Neural crest cell (in vitro differentiated cells): ENCODE results near the gene CSGALNACT2. TPM values are rescaled to one million over a fixed set of nuclear protein-coding genes. Genes with fewer than 3 reads are reported as not detected.

Source experiments
- DNase-seq: peaks from one replicate; pipeline ENCODE4 v3.0.0; 2021; ENCODE audit warnings: low read depth, mixed read lengths, low spot score
- H3K27ac Mint-ChIP-seq: one replicate; pipeline ENCODE4 v1.8.0; 2021; ENCODE audit warnings: mild to moderate bottlenecking, mixed read lengths; ENCODE audit not compliant: unreplicated experiment
- H3K27me3 Mint-ChIP-seq: 2 replicates; pipeline ENCODE4 v1.8.0; 2021; ENCODE audit warnings: low read depth, mild to moderate bottlenecking, mixed read lengths
- H3K36me3 Mint-ChIP-seq: 2 replicates; pipeline ENCODE4 v1.8.0; 2021; ENCODE audit warnings: low read depth, mild to moderate bottlenecking, mixed read lengths
- H3K4me1 Mint-ChIP-seq: 2 replicates; pipeline ENCODE4 v1.8.0; 2021; ENCODE audit warnings: mixed read lengths
- H3K4me3 Mint-ChIP-seq: one replicate; pipeline ENCODE4 v1.8.0; 2021; ENCODE audit warnings: mild to moderate bottlenecking, mixed read lengths
- H3K9me3 Mint-ChIP-seq: 2 replicates; pipeline ENCODE4 v1.8.0; 2021; ENCODE audit warnings: mixed read lengths
- CTCF ChIP-seq: fragments of 200-600 bp; sonication (generic); conservative IDR thresholded peaks from 2 replicates; pipeline ENCODE4 v1.5.0; 2021; ENCODE audit warnings: antibody characterized with exemption, mild to moderate bottlenecking
- total RNA-seq: library from RNA; stranded (reverse); gene quantifications from 2 replicates; pipeline ENCODE4 v1.2.1, GENCODE V29; 2021

CSGALNACT2 gene
- total RNA-seq, 1 donor from 2014 or later: 14.6 TPM

- Mint-ChIP-seq H3K27me3 (no peaks in the 10 kb centered on the region), H3K4me1 (no peaks in the 10 kb centered on the region), H3K4me3 (no peak overlapping the region), H3K27ac (peak overlapping the region; percentile 5), H3K36me3 (peaks cover 7% of the 10 kb centered on the region), H3K9me3 (peaks cover 3% of the 10 kb centered on the region)
- DNase-seq: no peak
- no peak for TF ChIP-seq CTCF
Measured at GRCh38 chr10:43151371-43151770, 13.1 kb downstream of the CSGALNACT2 start.

- Mint-ChIP-seq H3K4me3 (no peak overlapping the region), H3K9me3 (peaks cover under 1% of the 10 kb centered on the region), H3K27me3 (no peaks in the 10 kb centered on the region), H3K4me1 (peaks cover 7% of the 10 kb centered on the region), H3K36me3 (peaks cover 4% of the 10 kb centered on the region), H3K27ac (no peak overlapping the region)
- no peak for DNase-seq
- no peak for TF ChIP-seq CTCF
Measured at GRCh38 chr10:43153901-43154300, 15.7 kb downstream of the CSGALNACT2 start.

GRCh38 chr10:43155221-43155620 lies 17.0 kb downstream of the CSGALNACT2 start:
- Mint-ChIP-seq H3K27me3 (no peaks in the 10 kb centered on the region), H3K4me3 (no peak overlapping the region), H3K9me3 (no peaks in the 10 kb centered on the region), H3K27ac (no peak overlapping the region), H3K4me1 (peaks cover 7% of the 10 kb centered on the region), H3K36me3 (peaks cover 4% of the 10 kb centered on the region)
- no peak for DNase-seq
- TF ChIP-seq CTCF: no peak

- Mint-ChIP-seq H3K4me3 (no peak overlapping the region), H3K36me3 (no peaks in the 10 kb centered on the region), H3K4me1 (peaks cover 7% of the 10 kb centered on the region), H3K27ac (no peak overlapping the region), H3K9me3 (no peaks in the 10 kb centered on the region), H3K27me3 (no peaks in the 10 kb centered on the region)
- no peak for TF ChIP-seq CTCF
- no peak for DNase-seq
Measured at GRCh38 chr10:43155741-43156140, 17.5 kb downstream of the CSGALNACT2 start.

- H3K27me3 Mint-ChIP-seq: no peaks in the 10 kb centered on the region
- H3K36me3 Mint-ChIP-seq: no peaks in the 10 kb centered on the region
- DNase-seq: no peak
- H3K9me3 Mint-ChIP-seq: no peaks in the 10 kb centered on the region
- peaks cover 7% of the 10 kb centered on the region for H3K4me1 Mint-ChIP-seq
- no peak for TF ChIP-seq CTCF
- no peak overlapping the region for H3K27ac Mint-ChIP-seq
- no peak overlapping the region for H3K4me3 Mint-ChIP-seq
Measured at GRCh38 chr10:43156590-43157341, 18.5 kb downstream of the CSGALNACT2 start.
